ENCODE results near the gene BAIAP3.
A peak's percentile ranks its signal among the peaks of the same experiment; 100 is the strongest.

BAIAP3 gene

GRCh38 chr16:1289477-1289866 is 44.0 kb upstream of the BAIAP3 start:
- no peak for DNase-seq (ENCODE audit: low read depth in 1 of 2, low spot score in 1 of 2)
- Histone ChIP-seq H3K27ac (replicated peaks) (no peak overlapping the region), H3K4me3 (replicated peaks; ENCODE audit: insufficient read depth, low read length) (no peak overlapping the region), H3K27me3 (ENCODE audit: insufficient read depth, poor library complexity, severe bottlenecking) (peaks cover 38% of the 10 kb centered on the region)
- TF ChIP-seq GABPA (IDR thresholded peaks at IDR 0.05; ENCODE audit: low read depth), result no peak
- TF ChIP-seq SPI1 (IDR thresholded peaks at IDR 0.05; ENCODE audit: borderline replicate concordance, low read depth), result no peak
- TF ChIP-seq POLR2AphosphoS5 (IDR thresholded peaks at IDR 0.05; ENCODE audit: low read depth), result no peak
- TF ChIP-seq CTCF (IDR thresholded peaks at IDR 0.05; ENCODE audit: insufficient read depth, low read length), result no peak
- no peak for TF ChIP-seq REST (IDR thresholded peaks at IDR 0.05; ENCODE audit: insufficient replicate concordance, low read depth)

- Histone ChIP-seq H3K4me3 (replicated peaks; ENCODE audit: insufficient read depth, low read length) (no peak overlapping the region), H3K27ac (replicated peaks) (no peak overlapping the region), H3K27me3 (ENCODE audit: insufficient read depth, poor library complexity, severe bottlenecking) (peaks cover 38% of the 10 kb centered on the region)
- peak in 1 of 2 experiments; percentile 52 for DNase-seq (ENCODE audit: low read depth in 1 of 2, low spot score in 1 of 2)
- no peak for TF ChIP-seq CTCF (IDR thresholded peaks at IDR 0.05; ENCODE audit: insufficient read depth, low read length)
- TF ChIP-seq POLR2AphosphoS5 (IDR thresholded peaks at IDR 0.05; ENCODE audit: low read depth), result no peak
- no peak for TF ChIP-seq SPI1 (IDR thresholded peaks at IDR 0.05; ENCODE audit: borderline replicate concordance, low read depth)
- TF ChIP-seq REST (IDR thresholded peaks at IDR 0.05; ENCODE audit: insufficient replicate concordance, low read depth), result no peak
- no peak for TF ChIP-seq GABPA (IDR thresholded peaks at IDR 0.05; ENCODE audit: low read depth)
These were observed 43.4 kb upstream of the BAIAP3 start for GRCh38 chr16:1290063-1290501.

GRCh38 chr16:1290860-1291575 is 42.4 kb upstream of the BAIAP3 start:
- H3K27ac ChIP-seq (replicated peaks), result no peak overlapping the region
- H3K27me3 ChIP-seq (ENCODE audit: insufficient read depth, poor library complexity, severe bottlenecking), result peaks cover 34% of the 10 kb centered on the region
- no peak overlapping the region for H3K4me3 ChIP-seq (replicated peaks; ENCODE audit: insufficient read depth, low read length)
- DNase-seq (ENCODE audit: low read depth in 1 of 2, low spot score in 1 of 2), result no peak
- TF ChIP-seq CTCF (IDR thresholded peaks at IDR 0.05; ENCODE audit: insufficient read depth, low read length) (no peak), REST (IDR thresholded peaks at IDR 0.05; ENCODE audit: insufficient replicate concordance, low read depth) (no peak), POLR2AphosphoS5 (IDR thresholded peaks at IDR 0.05; ENCODE audit: low read depth) (no peak), GABPA (IDR thresholded peaks at IDR 0.05; ENCODE audit: low read depth) (no peak), SPI1 (IDR thresholded peaks at IDR 0.05; ENCODE audit: borderline replicate concordance, low read depth) (no peak)

All from HL-60 (cell line).